ENCODE measurements around the gene PRKCD. TPM values are rescaled to one million over a fixed set of nuclear protein-coding genes. Genes with fewer than 3 reads are reported as not detected.

Gene PRKCD
- total RNA-seq, 1 experiment from 2014 or later = 34.3 TPM

- TF ChIP-seq EZH2 (IDR thresholded peaks at IDR 0.05; ENCODE audit: low read depth) (no peak), CTCF (conservative IDR thresholded peaks at IDR 0.05) (no peak)
These were observed 18.6 kb downstream of the PRKCD start for GRCh38 chr3:53179580-53179979.

GRCh38 chr3:53180305-53181023 is 19.5 kb downstream of the PRKCD start:
- TF ChIP-seq CTCF (conservative IDR thresholded peaks at IDR 0.05) (no peak), EZH2 (IDR thresholded peaks at IDR 0.05; ENCODE audit: low read depth) (no peak)
- no peak overlapping the region for H3K27ac ChIP-seq
- H3K79me2 ChIP-seq (ENCODE audit: low read depth) = no peaks in the 10 kb centered on the region
- no peaks in the 10 kb centered on the region for H3F3A ChIP-seq (ENCODE audit: insufficient read depth, low read depth)
- H3K4me2 ChIP-seq = no peak overlapping the region
- intact Hi-C loops (cut with micrococcal nuclease; ENCODE audit: unreplicated experiment) = no loop called here
- no peaks in the 10 kb centered on the region for H3K4me1 ChIP-seq (replicated peaks; ENCODE audit: insufficient read depth)
- no peaks in the 10 kb centered on the region for H4K20me1 ChIP-seq (ENCODE audit: insufficient read depth)
- no TSS peak for BruUV-seq (replicated peaks)
- ChIA-PET CTCF (interaction anchor here (0.7 kb wide), 1 partner anchor 66 kb away, joined by 20 read pairs; no protein-coding TSS in a partner anchor), POLR2A (ENCODE audit: unreplicated experiment) (no interaction called here)
- no peaks in the 10 kb centered on the region for H3K9me3 ChIP-seq (ENCODE audit: insufficient read depth, low read depth)
- no peak for DNase-seq
- H3K4me3 ChIP-seq = no peak overlapping the region
- H2AFZ ChIP-seq = no peak overlapping the region
- no peaks in the 10 kb centered on the region for H3K36me3 ChIP-seq (ENCODE audit: low read depth)
- H3K9me2 ChIP-seq (ENCODE audit: insufficient read depth) = no peaks in the 10 kb centered on the region
- H3K27me3 ChIP-seq (ENCODE audit: insufficient read depth, low read depth) = no peaks in the 10 kb centered on the region

More at GRCh38 chr3:53179580-53179979, 18.6 kb downstream of the PRKCD start:
- Histone ChIP-seq H3K4me3 (no peak overlapping the region), H3K36me3 (ENCODE audit: low read depth) (no peaks in the 10 kb centered on the region), H3K9me3 (ENCODE audit: insufficient read depth, low read depth) (no peaks in the 10 kb centered on the region), H3F3A (ENCODE audit: insufficient read depth, low read depth) (no peaks in the 10 kb centered on the region), H3K27ac (no peak overlapping the region), H4K20me1 (ENCODE audit: insufficient read depth) (no peaks in the 10 kb centered on the region), H3K9me2 (ENCODE audit: insufficient read depth) (no peaks in the 10 kb centered on the region), H3K27me3 (ENCODE audit: insufficient read depth, low read depth) (no peaks in the 10 kb centered on the region), H3K4me2 (no peak overlapping the region), H3K79me2 (ENCODE audit: low read depth) (no peaks in the 10 kb centered on the region), H3K4me1 (replicated peaks; ENCODE audit: insufficient read depth) (no peaks in the 10 kb centered on the region), H2AFZ (no peak overlapping the region)
- no TSS peak for BruUV-seq (replicated peaks)
- intact Hi-C loops (cut with micrococcal nuclease; ENCODE audit: unreplicated experiment) = no loop called here
- CTCF ChIA-PET = interaction anchor here (0.6 kb wide), 1 partner anchor 31 kb away, joined by 4 read pairs; no protein-coding TSS in a partner anchor
- no peak for DNase-seq
- POLR2A ChIA-PET (ENCODE audit: unreplicated experiment) = no interaction called here

- Histone ChIP-seq H2AFZ (no peak overlapping the region), H3K4me1 (replicated peaks; ENCODE audit: insufficient read depth) (no peaks in the 10 kb centered on the region), H3K4me3 (no peak overlapping the region), H3K27me3 (ENCODE audit: insufficient read depth, low read depth) (no peaks in the 10 kb centered on the region), H3K27ac (no peak overlapping the region), H4K20me1 (ENCODE audit: insufficient read depth) (no peaks in the 10 kb centered on the region), H3K4me2 (no peak overlapping the region), H3K36me3 (ENCODE audit: low read depth) (no peaks in the 10 kb centered on the region), H3K79me2 (ENCODE audit: low read depth) (no peaks in the 10 kb centered on the region), H3K9me2 (ENCODE audit: insufficient read depth) (no peaks in the 10 kb centered on the region), H3K9me3 (ENCODE audit: insufficient read depth, low read depth) (no peaks in the 10 kb centered on the region), H3F3A (ENCODE audit: insufficient read depth, low read depth) (no peaks in the 10 kb centered on the region)
- TF ChIP-seq EZH2 (IDR thresholded peaks at IDR 0.05; ENCODE audit: low read depth) = no peak
- TF ChIP-seq CTCF (conservative IDR thresholded peaks at IDR 0.05) = no peak
- POLR2A ChIA-PET (ENCODE audit: unreplicated experiment) = no interaction called here
- BruUV-seq (replicated peaks) = no TSS peak
- intact Hi-C loops (cut with micrococcal nuclease; ENCODE audit: unreplicated experiment) = no loop called here
- no peak for DNase-seq
- CTCF ChIA-PET = interaction anchor here (0.7 kb wide), 1 partner anchor 67 kb away, joined by 20 read pairs; no protein-coding TSS in a partner anchor
These were observed 20.0 kb downstream of the PRKCD start for GRCh38 chr3:53181024-53181371.
